CD14-positive monocyte (primary cell): Measurements from ENCODE around the gene CDH4. TPM values are rescaled to one million over a fixed set of nuclear protein-coding genes. Genes with fewer than 3 reads are reported as not detected.

Source experiments
- DNase-seq, 3 donors: peaks; one replicate each; pipeline ENCODE4 v3.0.0-alpha.2; 2011 to 2022
- H2AFZ ChIP-seq: 2 replicates; pipeline ENCODE4 v1.6.0; 2012; ENCODE audit warnings: mild to moderate bottlenecking, low read depth, low read length, inconsistent platforms; ENCODE audit not compliant: insufficient read depth, poor library complexity, severe bottlenecking
- H3K27ac ChIP-seq, 2 donors: 1 replicate in 1 of 2; 2 replicates in 1 of 2; pipeline ENCODE4 v1.5.1; 2012 to 2013; ENCODE audit warnings: low read length in 2 of 2, control low read depth in 1 of 2, inconsistent platforms in 1 of 2, low read depth in 1 of 2, mild to moderate bottlenecking in 1 of 2
- H3K27me3 ChIP-seq, 2 donors: one replicate each; pipeline versions ENCODE4 v1.6.0 to v1.6.1; 2011 to 2013; ENCODE audit warnings: low read length in 2 of 2; ENCODE audit not compliant: control insufficient read depth in 2 of 2, insufficient read depth in 2 of 2
- H3K36me3 ChIP-seq, 2 donors: replicated peaks in 1 of 2; 1 replicate in 1 of 2; 2 replicates in 1 of 2; pipeline versions ENCODE4 v1.5.1 to v1.6.1; 2012 to 2013; ENCODE audit warnings: low read length in 2 of 2, control low read depth in 1 of 2, inconsistent platforms in 1 of 2, mild to moderate bottlenecking in 1 of 2; ENCODE audit not compliant: insufficient read depth in 2 of 2, control insufficient read depth in 1 of 2
- H3K4me1 ChIP-seq, 2 donors: 1 replicate in 1 of 2; 2 replicates in 1 of 2; pipeline versions ENCODE4 v1.5.1 to v1.6.1; 2012 to 2013; ENCODE audit warnings: low read length in 2 of 2, control low read depth in 1 of 2, inconsistent platforms in 1 of 2, mild to moderate bottlenecking in 1 of 2, moderate library complexity in 1 of 2; ENCODE audit not compliant: insufficient read depth in 2 of 2, control insufficient read depth in 1 of 2
- H3K4me2 ChIP-seq: replicated peaks from 2 replicates; pipeline ENCODE3; 2012; ENCODE audit warnings: low read length, moderate library complexity, mild to moderate bottlenecking; ENCODE audit not compliant: poor library complexity, severe bottlenecking; ENCODE audit errors: extremely low read depth
- H3K4me3 ChIP-seq, 3 experiments: fragments of 200-600 bp in 1 of 3; sonication (generic) in 1 of 3; replicated peaks in 1 of 3; 1 replicate in 2 of 3; 2 replicates in 1 of 3; pipeline ENCODE4 v1.5.1; 2011 to 2013; ENCODE audit warnings: low read length in 3 of 3, mild to moderate bottlenecking in 3 of 3, control low read depth in 2 of 3, low read depth in 2 of 3, inconsistent platforms in 1 of 3, moderate library complexity in 1 of 3
- H3K79me2 ChIP-seq: 2 replicates; pipeline ENCODE4 v1.6.0; 2012; ENCODE audit warnings: mild to moderate bottlenecking, control low read depth, inconsistent platforms, low read length, moderate library complexity; ENCODE audit not compliant: insufficient read depth
- H3K9ac ChIP-seq: 2 replicates; pipeline ENCODE4 v1.6.0; 2017; ENCODE audit warnings: low read length, mild to moderate bottlenecking; ENCODE audit not compliant: insufficient read depth, poor library complexity, severe bottlenecking
- H3K9me3 ChIP-seq, 2 donors: replicated peaks in 1 of 2; 1 replicate in 1 of 2; 2 replicates in 1 of 2; pipeline versions ENCODE4 v1.5.1 to v1.6.1; 2012 to 2013; ENCODE audit warnings: low read length in 2 of 2, control low read depth in 1 of 2; ENCODE audit not compliant: control insufficient read depth in 1 of 2, insufficient read depth in 1 of 2
- H4K20me1 ChIP-seq: 2 replicates; pipeline ENCODE4 v1.6.0; 2012; ENCODE audit warnings: mild to moderate bottlenecking, low read length, control low read depth, moderate library complexity; ENCODE audit not compliant: insufficient read depth
- H3K27ac Mint-ChIP-seq, 7 donors: one replicate each; pipeline ENCODE4 v1.8.0; 2020; ENCODE audit warnings: mild to moderate bottlenecking in 7 of 7, mixed read lengths in 7 of 7, moderate library complexity in 6 of 7, inconsistent platforms in 2 of 7
- H3K27me3 Mint-ChIP-seq, 3 donors: one replicate each; pipeline ENCODE4 v1.8.0; 2021 to 2022; ENCODE audit warnings: low read depth in 3 of 3, mild to moderate bottlenecking in 3 of 3, mixed read lengths in 3 of 3, moderate library complexity in 3 of 3, inconsistent platforms in 1 of 3
- H3K36me3 Mint-ChIP-seq, 2 donors: one replicate each; pipeline ENCODE4 v1.8.0; 2020; ENCODE audit warnings: mixed read lengths in 2 of 2, inconsistent platforms in 1 of 2, mild to moderate bottlenecking in 1 of 2
- H3K4me1 Mint-ChIP-seq: one replicate; pipeline ENCODE4 v1.8.0; 2020; ENCODE audit warnings: mild to moderate bottlenecking, mixed read lengths
- H3K4me3 Mint-ChIP-seq, 2 donors: one replicate each; pipeline ENCODE4 v1.8.0; 2020; ENCODE audit warnings: mild to moderate bottlenecking in 2 of 2, mixed read lengths in 2 of 2, moderate library complexity in 1 of 2
- H3K9me3 Mint-ChIP-seq, 7 donors: one replicate each; pipeline ENCODE4 v1.8.0; 2020 to 2022; ENCODE audit warnings: mixed read lengths in 7 of 7, mild to moderate bottlenecking in 6 of 7, moderate library complexity in 6 of 7, inconsistent platforms in 2 of 7
- CTCF ChIP-seq: fragments of 200-600 bp; IDR thresholded peaks from one replicate; pipeline ENCODE4 v1.8.0; 2022; ENCODE audit warnings: antibody characterized with exemption, mild to moderate bottlenecking
- WGBS: methylation state at CpG from one replicate; pipeline ENCODE4 v1.1.5; 2013; ENCODE audit warnings: missing lambda C conversion rate; ENCODE audit not compliant: insufficient coverage; 5-methylcytosine and 5-hydroxymethylcytosine counted together
- intact Hi-C, 2 donors: fragments of 100-400 bp; cut with micrococcal nuclease; formaldehyde crosslinking; loops; one replicate each; pipeline versions ENCODE4 v1.15.0 to v1.15.1; 2023
- polyA plus RNA-seq, 3 donors: library from polyadenylated mRNA; depleted of rRNA in 1 of 3; unstranded in 2 of 3; stranded (reverse) in 1 of 3; fragments of 300-500 nt in 2 of 3; fragments of >200 nt in 1 of 3; fragmentation: Illumina TruSeq in 2 of 3; gene quantifications; 1 replicate in 2 of 3; 2 replicates in 1 of 3; pipeline ENCODE4 v1.2.3, GENCODE V29; 2012 to 2021

CDH4 gene
- polyA plus RNA-seq, 3 donors = not detected

- Mint-ChIP-seq H3K36me3 (no peaks in the 10 kb centered on the region), H3K27ac (no peak overlapping the region), H3K27me3 (no peaks in the 10 kb centered on the region), H3K4me3 (no peak overlapping the region), H3K4me1 (no peaks in the 10 kb centered on the region), H3K9me3 (peaks cover 0 to 58% (median 35%) of the 10 kb centered on the region in 7 donors)
- Histone ChIP-seq H3K27me3 (no peaks in the 10 kb centered on the region), H3K4me2 (no peak overlapping the region), H3K36me3 (no peaks in the 10 kb centered on the region), H3K9ac (no peak overlapping the region), H3K4me1 (no peaks in the 10 kb centered on the region), H3K4me3 (no peak overlapping the region), H2AFZ (no peak overlapping the region), H3K79me2 (no peaks in the 10 kb centered on the region), H3K9me3 (peaks cover 12 to 84% of the 10 kb centered on the region in 2 donors), H3K27ac (no peak overlapping the region), H4K20me1 (no peaks in the 10 kb centered on the region)
- DNase-seq = no peak
- WGBS = 90% methylated on average over 1 of the region's 1 CpG
- no peak for TF ChIP-seq CTCF
- intact Hi-C loops = no loop called here
These were observed 439.9 kb downstream of the CDH4 start for GRCh38 chr20:61691978-61692377.

- H3K36me3 Mint-ChIP-seq = no peaks in the 10 kb centered on the region
- no peaks in the 10 kb centered on the region for H3K27me3 ChIP-seq
- no peak overlapping the region for H3K4me2 ChIP-seq
- no peak overlapping the region for H3K9ac ChIP-seq
- H3K4me3 ChIP-seq = no peak overlapping the region
- no peaks in the 10 kb centered on the region for H3K79me2 ChIP-seq
- TF ChIP-seq CTCF = no peak
- H3K27ac Mint-ChIP-seq = no peak overlapping the region
- H3K4me1 ChIP-seq = no peaks in the 10 kb centered on the region
- H3K27ac ChIP-seq = no peak overlapping the region
- H3K9me3 ChIP-seq = peaks cover 13 to 85% of the 10 kb centered on the region in 2 donors
- DNase-seq = no peak
- H3K4me3 Mint-ChIP-seq = no peak overlapping the region
- no peaks in the 10 kb centered on the region for H4K20me1 ChIP-seq
- no peak overlapping the region for H2AFZ ChIP-seq
- WGBS = no CpG with 5 or more reads among the region's 6 CpGs
- no peaks in the 10 kb centered on the region for H3K36me3 ChIP-seq
- H3K27me3 Mint-ChIP-seq = no peaks in the 10 kb centered on the region
- intact Hi-C loops = no loop called here
- no peaks in the 10 kb centered on the region for H3K4me1 Mint-ChIP-seq
- peaks cover 0 to 59% (median 38%) of the 10 kb centered on the region in 7 donors for H3K9me3 Mint-ChIP-seq
These were observed 440.4 kb downstream of the CDH4 start for GRCh38 chr20:61692479-61692878.
